Neural cell (in vitro differentiated cells): Measurements from ENCODE around the gene SLC6A6.

Experiments
- MXI1 ChIP-seq: fragments of 450-650 bp; conservative IDR thresholded peaks from 2 replicates; pipeline ENCODE4 v1.6.1; 2014; ENCODE audit warnings: antibody characterized with exemption, mild to moderate bottlenecking; ENCODE audit not compliant: poor library complexity, severe bottlenecking
- POLR2AphosphoS5 ChIP-seq: IDR thresholded peaks from 2 replicates; pipeline ENCODE4 v1.6.1; 2012
- RAD21 ChIP-seq: fragments of 450-650 bp; conservative IDR thresholded peaks from 2 replicates; pipeline ENCODE4 v1.6.1; 2014; ENCODE audit warnings: antibody characterized with exemption, mild to moderate bottlenecking, moderate library complexity
- REST ChIP-seq: IDR thresholded peaks from 2 replicates; pipeline ENCODE4 v1.6.1; 2012; ENCODE audit warnings: borderline replicate concordance
- TAF1 ChIP-seq: IDR thresholded peaks from 2 replicates; pipeline ENCODE4 v1.6.1; 2012; ENCODE audit warnings: low read depth
- TF ChIP-seq, protein P1 (sequence below): fragments of 450-650 bp; IDR thresholded peaks from 2 replicates; pipeline ENCODE4 v1.5.1; 2014; ENCODE audit warnings: antibody characterized with exemption, mild to moderate bottlenecking, moderate library complexity; ENCODE audit not compliant: poor library complexity, severe bottlenecking

- TF ChIP-seq REST = no peak
- TF ChIP-seq POLR2AphosphoS5 = no peak
- TF ChIP-seq, protein P1, sequence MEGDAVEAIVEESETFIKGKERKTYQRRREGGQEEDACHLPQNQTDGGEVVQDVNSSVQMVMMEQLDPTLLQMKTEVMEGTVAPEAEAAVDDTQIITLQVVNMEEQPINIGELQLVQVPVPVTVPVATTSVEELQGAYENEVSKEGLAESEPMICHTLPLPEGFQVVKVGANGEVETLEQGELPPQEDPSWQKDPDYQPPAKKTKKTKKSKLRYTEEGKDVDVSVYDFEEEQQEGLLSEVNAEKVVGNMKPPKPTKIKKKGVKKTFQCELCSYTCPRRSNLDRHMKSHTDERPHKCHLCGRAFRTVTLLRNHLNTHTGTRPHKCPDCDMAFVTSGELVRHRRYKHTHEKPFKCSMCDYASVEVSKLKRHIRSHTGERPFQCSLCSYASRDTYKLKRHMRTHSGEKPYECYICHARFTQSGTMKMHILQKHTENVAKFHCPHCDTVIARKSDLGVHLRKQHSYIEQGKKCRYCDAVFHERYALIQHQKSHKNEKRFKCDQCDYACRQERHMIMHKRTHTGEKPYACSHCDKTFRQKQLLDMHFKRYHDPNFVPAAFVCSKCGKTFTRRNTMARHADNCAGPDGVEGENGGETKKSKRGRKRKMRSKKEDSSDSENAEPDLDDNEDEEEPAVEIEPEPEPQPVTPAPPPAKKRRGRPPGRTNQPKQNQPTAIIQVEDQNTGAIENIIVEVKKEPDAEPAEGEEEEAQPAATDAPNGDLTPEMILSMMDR = no peak
- no peak for TF ChIP-seq TAF1
- TF ChIP-seq RAD21 = no peak
- TF ChIP-seq MXI1 = no peak
Observed at GRCh38 chr3:14431917-14432834, 29.8 kb downstream of the SLC6A6 start.
